Transverse colon (tissue), 4 donors: ENCODE data around the gene SLC22A24.

ENCODE experiments used
- EP300 ChIP-seq: sonication (generic); formaldehyde crosslinking; IDR thresholded peaks from one replicate; pipeline ENCODE4 v1.6.1; 2017; ENCODE audit warnings: antibody characterized with exemption, low read depth
- POLR2A ChIP-seq: fragments of 450-650 bp; IDR thresholded peaks from one replicate; pipeline ENCODE4 v1.6.1; 2016; ENCODE audit warnings: antibody characterized with exemption, mild to moderate bottlenecking, moderate library complexity
- POLR2AphosphoS5 ChIP-seq, 3 donors: sonication (generic); formaldehyde crosslinking; IDR thresholded peaks; one replicate each; pipeline ENCODE4 v1.6.1; 2016; ENCODE audit warnings: antibody characterized with exemption in 3 of 3
- TF ChIP-seq, protein P1 (sequence below), 5 experiments: fragments of 200-600 bp in 3 of 5; fragments of 450-650 bp in 2 of 5; sonication (generic) in 3 of 5; IDR thresholded peaks; 1 replicate in 2 of 5; 2 replicates in 3 of 5; pipeline ENCODE4 v1.5.1; 2016 to 2017; ENCODE audit warnings: antibody characterized with exemption in 5 of 5, inconsistent platforms in 3 of 5, mild to moderate bottlenecking in 2 of 5, moderate library complexity in 1 of 5

DNA sequence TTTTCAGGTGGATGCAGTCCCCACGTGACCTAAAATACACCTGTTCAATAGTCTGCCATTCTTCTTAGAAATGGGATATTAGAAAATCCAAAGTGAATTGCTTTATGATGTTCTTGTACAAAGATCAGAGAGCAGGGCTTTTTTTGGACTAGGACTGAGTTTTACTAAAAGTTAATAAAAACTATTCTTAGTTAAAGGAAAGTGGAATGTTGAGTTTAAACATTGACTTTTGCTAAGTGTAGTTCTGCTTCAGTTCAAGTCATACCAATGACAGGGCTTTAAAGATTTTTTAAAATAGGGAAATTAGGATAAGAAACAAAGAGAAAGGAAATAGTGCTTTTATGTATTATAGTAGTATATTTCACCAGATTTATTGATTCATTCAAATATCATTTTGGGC lies at the start of gene SLC22A24:
- TF ChIP-seq, protein P1, sequence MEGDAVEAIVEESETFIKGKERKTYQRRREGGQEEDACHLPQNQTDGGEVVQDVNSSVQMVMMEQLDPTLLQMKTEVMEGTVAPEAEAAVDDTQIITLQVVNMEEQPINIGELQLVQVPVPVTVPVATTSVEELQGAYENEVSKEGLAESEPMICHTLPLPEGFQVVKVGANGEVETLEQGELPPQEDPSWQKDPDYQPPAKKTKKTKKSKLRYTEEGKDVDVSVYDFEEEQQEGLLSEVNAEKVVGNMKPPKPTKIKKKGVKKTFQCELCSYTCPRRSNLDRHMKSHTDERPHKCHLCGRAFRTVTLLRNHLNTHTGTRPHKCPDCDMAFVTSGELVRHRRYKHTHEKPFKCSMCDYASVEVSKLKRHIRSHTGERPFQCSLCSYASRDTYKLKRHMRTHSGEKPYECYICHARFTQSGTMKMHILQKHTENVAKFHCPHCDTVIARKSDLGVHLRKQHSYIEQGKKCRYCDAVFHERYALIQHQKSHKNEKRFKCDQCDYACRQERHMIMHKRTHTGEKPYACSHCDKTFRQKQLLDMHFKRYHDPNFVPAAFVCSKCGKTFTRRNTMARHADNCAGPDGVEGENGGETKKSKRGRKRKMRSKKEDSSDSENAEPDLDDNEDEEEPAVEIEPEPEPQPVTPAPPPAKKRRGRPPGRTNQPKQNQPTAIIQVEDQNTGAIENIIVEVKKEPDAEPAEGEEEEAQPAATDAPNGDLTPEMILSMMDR (IDR thresholded peaks at IDR 0.05) = no peak
- TF ChIP-seq EP300 (no peak), POLR2AphosphoS5 (IDR thresholded peaks at IDR 0.05) (no peak), POLR2A (no peak)
